ENCODE results near the gene APLN.

The APLN gene

GRCh38 chrX:129640737-129641136, 14.0 kb downstream of the APLN start:
- no peak for DNase-seq

GRCh38 chrX:129638917-129639316, 15.8 kb downstream of the APLN start:
- DNase-seq: no peak

GRCh38 chrX:129637217-129638109, 17.3 kb downstream of the APLN start:
- peak; percentile 47 for DNase-seq

GRCh38 chrX:129636175-129636681, 18.5 kb downstream of the APLN start:
- DNase-seq: no peak

- no peak for DNase-seq
Observed at GRCh38 chrX:129634541-129634940, 20.2 kb downstream of the APLN start.

GRCh38 chrX:129632443-129632842, 22.3 kb downstream of the APLN start:
- peak; percentile 21 for DNase-seq

GRCh38 chrX:129631849-129632248, 22.9 kb downstream of the APLN start:
- DNase-seq: no peak

- no peak for DNase-seq
Observed at GRCh38 chrX:129629837-129630236, 24.9 kb downstream of the APLN start.

GRCh38 chrX:129626026-129626425, 28.7 kb downstream of the APLN start:
- DNase-seq: peak; percentile 48

- peak; percentile 88 for DNase-seq
Observed at GRCh38 chrX:129622757-129623301, 31.9 kb downstream of the APLN start.

- no peak for DNase-seq
Observed at GRCh38 chrX:129618997-129619396, 35.8 kb downstream of the APLN start.

GRCh38 chrX:129617420-129617819, 37.3 kb downstream of the APLN start:
- DNase-seq: no peak

GRCh38 chrX:129614481-129615255, 40.1 kb downstream of the APLN start:
- no peak for DNase-seq

GRCh38 chrX:129613596-129613995, 41.2 kb downstream of the APLN start:
- DNase-seq: no peak

GRCh38 chrX:129612396-129612795, 42.4 kb downstream of the APLN start:
- DNase-seq: no peak

- no peak for DNase-seq
Observed at GRCh38 chrX:129609395-129609794, 45.4 kb downstream of the APLN start.

- no peak for DNase-seq
Observed at GRCh38 chrX:129608496-129608895, 46.3 kb downstream of the APLN start.

- DNase-seq: peak; percentile 34
Observed at GRCh38 chrX:129606918-129607317, 47.8 kb downstream of the APLN start.

- no peak for DNase-seq
Observed at GRCh38 chrX:129600981-129601424, 53.8 kb downstream of the APLN start.

- DNase-seq: no peak
Observed at GRCh38 chrX:129599996-129600395, 54.8 kb downstream of the APLN start.

- no peak for DNase-seq
Observed at GRCh38 chrX:129599499-129599898, 55.3 kb downstream of the APLN start.

- DNase-seq: no peak
Observed at GRCh38 chrX:129597905-129598304, 56.9 kb downstream of the APLN start.

- no peak for DNase-seq
Observed at GRCh38 chrX:129596077-129596476, 58.7 kb downstream of the APLN start.

All from fibroblast of skin of abdomen (primary cell).